Astrocyte (in vitro differentiated cells and primary cell): ENCODE data around the gene GBX1. TPM values are rescaled to one million over a fixed set of nuclear protein-coding genes. Genes with fewer than 3 reads are reported as not detected.
A peak's percentile ranks its signal among the peaks of the same experiment; 100 is the strongest.

Experiments
- DNase-seq: peaks from one replicate; pipeline ENCODE4 v3.0.0-alpha.2; 2010; ENCODE audit warnings: low read depth
- FAIRE-seq: peaks from 2 replicates; lab custom pipeline; 2011; peaks lifted over from hg19 to GRCh38; lab: Jason Lieb, UNC
- H2AFZ ChIP-seq: 2 replicates; pipeline ENCODE4 v1.6.0; 2012; ENCODE audit warnings: low read depth, low read length, inconsistent platforms
- H3K27ac ChIP-seq: 2 replicates; pipeline ENCODE4 v1.5.1; 2011; ENCODE audit warnings: low read depth, low read length, inconsistent platforms
- H3K27me3 ChIP-seq: 2 replicates; pipeline ENCODE4 v1.6.0; 2011; ENCODE audit warnings: low read length, inconsistent platforms; ENCODE audit not compliant: insufficient read depth
- H3K36me3 ChIP-seq: 2 replicates; pipeline ENCODE4 v1.5.1; 2011; ENCODE audit warnings: low read length, inconsistent platforms; ENCODE audit not compliant: insufficient read depth
- H3K4me1 ChIP-seq: 2 replicates; pipeline ENCODE4 v1.5.1; 2011; ENCODE audit warnings: low read length, inconsistent platforms; ENCODE audit not compliant: insufficient read depth
- H3K4me2 ChIP-seq: 2 replicates; pipeline ENCODE4 v1.6.0; 2012; ENCODE audit warnings: low read length, inconsistent platforms
- H3K4me3 ChIP-seq: 2 replicates; pipeline ENCODE4 v1.5.1; 2011; ENCODE audit warnings: low read depth, mild to moderate bottlenecking, low read length, inconsistent platforms; ENCODE audit not compliant: insufficient read depth
- H3K79me2 ChIP-seq: 2 replicates; pipeline ENCODE4 v1.6.0; 2012; ENCODE audit warnings: mild to moderate bottlenecking, low read length, inconsistent platforms; ENCODE audit not compliant: insufficient read depth
- H3K9ac ChIP-seq: 2 replicates; pipeline ENCODE4 v1.6.0; 2012; ENCODE audit warnings: mild to moderate bottlenecking, low read length, inconsistent platforms
- H3K9me3 ChIP-seq: 2 replicates; pipeline ENCODE4 v1.5.1; 2012; ENCODE audit warnings: low read depth, mild to moderate bottlenecking, low read length, inconsistent platforms; ENCODE audit not compliant: insufficient read depth
- H4K20me1 ChIP-seq: 2 replicates; pipeline ENCODE4 v1.6.0; 2012; ENCODE audit warnings: low read length, inconsistent platforms; ENCODE audit not compliant: insufficient read depth
- H3K27ac Mint-ChIP-seq: one replicate; pipeline ENCODE4 v1.8.0; 2021; ENCODE audit warnings: mild to moderate bottlenecking, mixed read lengths; ENCODE audit not compliant: unreplicated experiment
- H3K27me3 Mint-ChIP-seq: one replicate; pipeline ENCODE4 v1.8.0; 2021; ENCODE audit warnings: low read depth, mixed read lengths; ENCODE audit not compliant: unreplicated experiment
- H3K36me3 Mint-ChIP-seq: one replicate; pipeline ENCODE4 v1.8.0; 2021; ENCODE audit warnings: low read depth, mixed read lengths; ENCODE audit not compliant: unreplicated experiment
- H3K4me1 Mint-ChIP-seq: one replicate; pipeline ENCODE4 v1.8.0; 2021; ENCODE audit warnings: low read depth, mixed read lengths; ENCODE audit not compliant: unreplicated experiment
- H3K4me3 Mint-ChIP-seq: one replicate; pipeline ENCODE4 v1.8.0; 2021; ENCODE audit warnings: mild to moderate bottlenecking, moderate library complexity, mixed read lengths; ENCODE audit not compliant: unreplicated experiment
- H3K9me3 Mint-ChIP-seq: one replicate; pipeline ENCODE4 v1.8.0; 2021; ENCODE audit warnings: mild to moderate bottlenecking, mixed read lengths; ENCODE audit not compliant: unreplicated experiment
- EZH2 ChIP-seq: IDR thresholded peaks from 2 replicates; pipeline ENCODE4 v1.6.1; 2012; ENCODE audit warnings: mild to moderate bottlenecking, low read length, inconsistent platforms; ENCODE audit not compliant: insufficient read depth
- total RNA-seq: library from RNA; stranded (reverse); gene quantifications from 2 replicates; pipeline ENCODE4 v1.2.1, GENCODE V29; 2021
- TF ChIP-seq, protein P1 (sequence below): IDR thresholded peaks from 2 replicates; pipeline ENCODE4 v1.5.1; 2011; ENCODE audit warnings: low read depth, mild to moderate bottlenecking, inconsistent platforms, low read length, moderate library complexity; ENCODE audit not compliant: insufficient read depth

The GBX1 gene
- total RNA-seq, 1 donor from 2014 or later, result not detected

DNA sequence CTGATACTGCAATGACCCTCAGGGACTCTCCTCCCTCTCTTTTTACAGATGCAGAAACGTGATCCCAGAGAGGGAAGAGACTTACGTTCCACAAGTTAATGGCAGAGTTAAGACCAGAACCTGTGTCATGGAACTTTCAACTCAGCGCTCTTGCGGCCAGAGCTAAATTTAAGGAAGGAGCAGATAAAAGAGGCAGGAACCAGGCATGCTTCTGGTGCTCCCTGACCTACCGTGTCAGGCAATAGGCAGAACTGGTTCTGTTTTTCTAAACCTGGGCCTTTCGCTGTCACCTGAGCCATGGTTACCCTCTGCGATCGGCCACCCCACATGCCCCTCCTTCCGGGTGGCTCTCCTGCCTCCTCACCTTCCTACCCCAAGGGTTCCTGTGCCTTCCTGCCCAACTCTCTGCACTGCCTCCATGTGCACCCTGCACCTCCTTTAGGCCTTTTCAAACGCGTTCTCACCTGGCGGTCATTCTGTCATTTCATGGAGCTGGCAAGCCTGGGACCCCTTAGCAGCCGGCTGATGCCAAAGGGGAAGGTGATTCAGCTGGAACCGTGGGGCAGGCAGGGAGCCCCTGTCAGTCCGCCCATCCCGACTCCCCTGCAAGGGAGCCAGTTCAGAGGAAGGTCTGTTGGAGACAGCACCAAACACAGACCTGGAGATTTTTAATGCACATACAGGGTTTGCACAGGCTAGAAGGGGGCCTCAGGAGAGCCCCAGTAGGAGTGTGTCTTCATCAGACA is 7.7 kb upstream of the GBX1 start:
- Histone ChIP-seq H3K27ac (no peak overlapping the region), H3K4me3 (no peak overlapping the region), H3K36me3 (no peaks in the 10 kb centered on the region), H3K9me3 (no peaks in the 10 kb centered on the region), H3K9ac (no peak overlapping the region), H3K79me2 (no peaks in the 10 kb centered on the region), H2AFZ (no peak overlapping the region), H3K27me3 (peaks cover 32% of the 10 kb centered on the region), H4K20me1 (peaks cover under 1% of the 10 kb centered on the region), H3K4me1 (no peaks in the 10 kb centered on the region), H3K4me2 (no peak overlapping the region)
- DNase-seq (no peak), FAIRE-seq (no peak)
- peaks cover 90% of the 10 kb centered on the region for H3K27me3 Mint-ChIP-seq
- TF ChIP-seq EZH2, result no peak
- H3K36me3 Mint-ChIP-seq, result no peaks in the 10 kb centered on the region
- H3K4me3 Mint-ChIP-seq, result no peak overlapping the region
- H3K27ac Mint-ChIP-seq, result no peak overlapping the region
- no peaks in the 10 kb centered on the region for H3K4me1 Mint-ChIP-seq
- H3K9me3 Mint-ChIP-seq, result peaks cover 2% of the 10 kb centered on the region

DNA sequence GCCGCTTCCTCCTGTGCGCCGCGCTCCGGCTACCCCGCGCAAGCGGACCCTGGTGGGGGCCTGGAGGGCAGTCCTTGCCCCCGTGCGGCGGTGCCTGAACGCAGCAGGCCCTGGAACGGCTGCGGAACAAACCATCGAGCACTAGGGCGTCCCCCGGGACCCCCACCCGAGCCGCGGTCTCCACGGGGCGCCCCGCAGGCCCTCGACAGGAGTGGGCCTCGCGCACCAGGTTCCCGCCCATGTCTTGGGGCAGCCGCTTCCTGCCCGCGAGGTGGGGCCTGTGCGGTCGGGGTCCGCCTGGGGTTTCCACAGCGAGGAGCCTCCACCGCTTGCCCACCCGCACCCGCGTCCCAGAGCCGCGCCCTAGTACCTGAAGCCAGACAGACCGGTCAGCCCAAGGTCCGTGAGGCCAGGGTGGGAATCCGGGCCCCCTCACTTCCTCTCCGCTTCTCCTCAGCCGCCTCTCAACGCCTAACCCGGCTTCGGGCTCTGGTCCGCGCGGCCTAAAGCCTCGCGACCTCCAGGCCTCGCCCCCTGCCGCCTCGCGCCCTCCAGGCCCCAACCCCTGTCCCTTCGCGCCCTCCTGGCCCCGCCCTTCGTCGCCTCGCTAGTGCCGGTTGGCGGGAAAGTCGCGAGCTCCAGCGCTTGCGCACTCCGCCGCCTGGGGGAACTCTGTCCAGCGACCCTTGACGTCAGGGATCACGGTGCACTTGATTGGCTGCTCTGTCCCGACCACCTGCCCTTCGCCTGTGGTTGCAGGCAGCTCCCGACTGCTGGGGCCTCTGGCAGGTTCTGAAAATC is 7.0 kb upstream of the GBX1 start:
- H2AFZ ChIP-seq, result no peak overlapping the region
- H3K27me3 ChIP-seq, result peaks cover 40% of the 10 kb centered on the region
- H3K9me3 ChIP-seq, result no peaks in the 10 kb centered on the region
- Mint-ChIP-seq H3K9me3 (peaks cover 5% of the 10 kb centered on the region), H3K4me3 (no peak overlapping the region), H3K36me3 (no peaks in the 10 kb centered on the region), H3K27me3 (peaks cover 90% of the 10 kb centered on the region), H3K4me1 (no peaks in the 10 kb centered on the region), H3K27ac (no peak overlapping the region)
- FAIRE-seq, result no peak
- H3K4me2 ChIP-seq, result no peak overlapping the region
- H3K79me2 ChIP-seq, result no peaks in the 10 kb centered on the region
- H4K20me1 ChIP-seq, result peaks cover 3% of the 10 kb centered on the region
- DNase-seq, result peak; percentile 8
- no peak overlapping the region for H3K27ac ChIP-seq
- no peak overlapping the region for H3K9ac ChIP-seq
- TF ChIP-seq, protein P1, sequence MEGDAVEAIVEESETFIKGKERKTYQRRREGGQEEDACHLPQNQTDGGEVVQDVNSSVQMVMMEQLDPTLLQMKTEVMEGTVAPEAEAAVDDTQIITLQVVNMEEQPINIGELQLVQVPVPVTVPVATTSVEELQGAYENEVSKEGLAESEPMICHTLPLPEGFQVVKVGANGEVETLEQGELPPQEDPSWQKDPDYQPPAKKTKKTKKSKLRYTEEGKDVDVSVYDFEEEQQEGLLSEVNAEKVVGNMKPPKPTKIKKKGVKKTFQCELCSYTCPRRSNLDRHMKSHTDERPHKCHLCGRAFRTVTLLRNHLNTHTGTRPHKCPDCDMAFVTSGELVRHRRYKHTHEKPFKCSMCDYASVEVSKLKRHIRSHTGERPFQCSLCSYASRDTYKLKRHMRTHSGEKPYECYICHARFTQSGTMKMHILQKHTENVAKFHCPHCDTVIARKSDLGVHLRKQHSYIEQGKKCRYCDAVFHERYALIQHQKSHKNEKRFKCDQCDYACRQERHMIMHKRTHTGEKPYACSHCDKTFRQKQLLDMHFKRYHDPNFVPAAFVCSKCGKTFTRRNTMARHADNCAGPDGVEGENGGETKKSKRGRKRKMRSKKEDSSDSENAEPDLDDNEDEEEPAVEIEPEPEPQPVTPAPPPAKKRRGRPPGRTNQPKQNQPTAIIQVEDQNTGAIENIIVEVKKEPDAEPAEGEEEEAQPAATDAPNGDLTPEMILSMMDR, result no peak
- no peak for TF ChIP-seq EZH2
- H3K4me1 ChIP-seq, result no peaks in the 10 kb centered on the region
- H3K4me3 ChIP-seq, result no peak overlapping the region
- H3K36me3 ChIP-seq, result no peaks in the 10 kb centered on the region

DNA sequence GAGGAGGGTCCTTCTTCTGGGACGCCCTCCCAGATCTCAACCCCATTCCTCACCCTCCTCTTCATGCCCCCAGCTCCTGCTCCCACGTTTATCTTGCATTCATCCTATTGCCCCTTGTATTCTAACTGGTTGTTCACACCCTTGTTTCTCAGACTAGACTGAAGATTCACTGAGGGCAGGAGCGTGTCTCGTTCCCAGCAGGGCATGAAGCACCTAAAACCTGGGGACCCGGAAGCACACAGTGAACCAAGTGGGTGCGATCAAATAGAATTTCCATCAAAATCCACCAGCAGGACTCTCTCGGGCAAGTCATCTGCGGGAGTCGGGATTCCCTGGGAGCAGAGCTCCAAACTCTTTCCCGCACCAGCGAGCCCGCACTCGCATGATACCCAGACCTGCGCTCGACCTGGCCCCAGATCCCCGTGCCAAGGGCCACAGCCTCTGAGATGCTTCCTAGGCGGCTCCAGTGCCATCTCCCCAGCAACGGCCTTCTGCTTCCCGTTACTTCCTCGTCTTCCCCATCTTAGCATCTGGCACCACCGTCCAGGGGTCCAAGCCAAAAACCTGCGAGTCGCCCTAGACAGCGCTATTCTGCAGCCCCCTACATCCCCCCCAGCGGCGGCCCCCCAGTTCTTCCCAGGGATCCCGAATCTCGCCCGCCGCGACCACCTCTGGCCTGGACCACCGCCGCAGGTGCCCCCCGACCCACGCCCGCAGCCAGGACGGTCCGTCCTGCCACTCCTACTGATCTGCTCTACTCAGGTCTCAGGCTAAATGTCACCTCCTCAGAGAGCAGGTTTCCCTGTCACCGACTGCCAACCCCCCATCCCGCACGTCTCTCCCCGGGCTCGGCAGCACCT is 6.1 kb upstream of the GBX1 start:
- no peak overlapping the region for H3K27ac Mint-ChIP-seq
- DNase-seq (no peak), FAIRE-seq (no peak)
- H3K4me2 ChIP-seq, result no peak overlapping the region
- H3K4me3 Mint-ChIP-seq, result no peak overlapping the region
- no peak overlapping the region for H3K9ac ChIP-seq
- H3K4me1 Mint-ChIP-seq, result no peaks in the 10 kb centered on the region
- H3K79me2 ChIP-seq, result no peaks in the 10 kb centered on the region
- no peaks in the 10 kb centered on the region for H3K36me3 ChIP-seq
- no peaks in the 10 kb centered on the region for H3K36me3 Mint-ChIP-seq
- peaks cover 90% of the 10 kb centered on the region for H3K27me3 Mint-ChIP-seq
- peaks cover 7% of the 10 kb centered on the region for H3K9me3 Mint-ChIP-seq
- peaks cover 42% of the 10 kb centered on the region for H3K27me3 ChIP-seq
- H4K20me1 ChIP-seq, result peaks cover 6% of the 10 kb centered on the region
- H3K4me3 ChIP-seq, result no peak overlapping the region
- no peaks in the 10 kb centered on the region for H3K9me3 ChIP-seq
- no peak overlapping the region for H2AFZ ChIP-seq
- no peaks in the 10 kb centered on the region for H3K4me1 ChIP-seq
- H3K27ac ChIP-seq, result no peak overlapping the region
- TF ChIP-seq EZH2, result no peak
- TF ChIP-seq, protein P1, result no peak
